GM23338 (cell line): ENCODE results near the gene SSU72. TPM values are rescaled to one million over a fixed set of nuclear protein-coding genes. Genes with fewer than 3 reads are reported as not detected.
A peak's percentile ranks its signal among the peaks of the same experiment; 100 is the strongest.

Source experiments
- ATAC-seq: fragments of 200-7000 bp; cut with Tn5 transposase; 3 replicates; pipeline ENCODE4 v1.9.1; 2020
- DNase-seq: peaks from one replicate; pipeline ENCODE4 v3.0.0-alpha.2; 2015; ENCODE audit warnings: low spot score
- H2AFZ ChIP-seq: fragments of 200-600 bp; sonication (generic); 2 replicates; pipeline ENCODE4 v1.8.0; 2016; ENCODE audit warnings: antibody characterized with exemption, mild to moderate bottlenecking, moderate library complexity
- H3F3A ChIP-seq: fragments of 200-600 bp; sonication (generic); replicated peaks from 2 replicates; pipeline ENCODE4 v1.8.0; 2017; ENCODE audit warnings: antibody characterized with exemption, mixed run types, low read depth
- H3K27ac ChIP-seq: fragments of 200-600 bp; sonication (generic); 2 replicates; pipeline ENCODE4 v1.6.1; 2016; ENCODE audit warnings: low read depth
- H3K27me3 ChIP-seq: fragments of 200-600 bp; sonication (generic); 2 replicates; pipeline ENCODE4 v1.8.0; 2016; ENCODE audit warnings: mild to moderate bottlenecking, mixed run types, moderate library complexity; ENCODE audit not compliant: insufficient read depth
- H3K36me3 ChIP-seq: fragments of 200-600 bp; sonication (generic); 2 replicates; pipeline ENCODE4 v1.8.0; 2016; ENCODE audit warnings: mild to moderate bottlenecking; ENCODE audit not compliant: insufficient read depth
- H3K4me1 ChIP-seq: fragments of 200-600 bp; sonication (generic); 2 replicates; pipeline ENCODE4 v1.8.0; 2016; ENCODE audit warnings: mild to moderate bottlenecking, moderate library complexity; ENCODE audit not compliant: insufficient read depth
- H3K4me2 ChIP-seq: fragments of 200-600 bp; sonication (generic); 2 replicates; pipeline ENCODE4 v1.7.1; 2017; ENCODE audit warnings: mixed run types
- H3K4me3 ChIP-seq: fragments of 200-600 bp; sonication (generic); 2 replicates; pipeline ENCODE4 v1.6.1; 2016; ENCODE audit warnings: mixed run types
- H3K79me2 ChIP-seq: fragments of 200-600 bp; sonication (generic); replicated peaks from 2 replicates; pipeline ENCODE4 v1.8.0; 2017; ENCODE audit warnings: mild to moderate bottlenecking; ENCODE audit not compliant: insufficient read depth
- H3K9me2 ChIP-seq: fragments of 200-600 bp; sonication (generic); 2 replicates; pipeline ENCODE4 v1.8.0; 2017; ENCODE audit not compliant: insufficient read depth
- H4K20me1 ChIP-seq: fragments of 200-600 bp; sonication (generic); replicated peaks from 2 replicates; pipeline ENCODE4 v1.8.0; 2017; ENCODE audit warnings: mild to moderate bottlenecking; ENCODE audit not compliant: insufficient read depth
- H3K27ac Mint-ChIP-seq: 2 replicates; pipeline ENCODE4 v1.8.0; 2020; ENCODE audit warnings: inconsistent platforms, mild to moderate bottlenecking, moderate library complexity, mixed read lengths
- H3K27me3 Mint-ChIP-seq: 3 replicates; pipeline ENCODE4 v1.8.0; 2022; ENCODE audit warnings: low read depth, mild to moderate bottlenecking, moderate library complexity, mixed read lengths, inconsistent platforms; ENCODE audit not compliant: insufficient read depth, poor library complexity
- H3K36me3 Mint-ChIP-seq: 3 replicates; pipeline ENCODE4 v1.8.0; 2021; ENCODE audit warnings: low read depth, mild to moderate bottlenecking, inconsistent platforms, moderate library complexity, mixed read lengths
- H3K4me1 Mint-ChIP-seq: 3 replicates; pipeline ENCODE4 v1.8.0; 2020; ENCODE audit warnings: mild to moderate bottlenecking, inconsistent platforms, mixed read lengths
- H3K4me3 Mint-ChIP-seq: 3 replicates; pipeline ENCODE4 v1.8.0; 2021; ENCODE audit warnings: moderate library complexity, mild to moderate bottlenecking, inconsistent platforms, mixed read lengths
- H3K9me3 Mint-ChIP-seq: 3 replicates; pipeline ENCODE4 v1.8.0; 2020; ENCODE audit warnings: moderate library complexity, mild to moderate bottlenecking, inconsistent platforms, mixed read lengths
- CREB1 ChIP-seq: fragments of 250-450 bp; sonication (Bioruptor Pico); IDR thresholded peaks from 2 replicates; pipeline ENCODE4 v1.5.0; 2020; ENCODE audit warnings: low read depth, mild to moderate bottlenecking, moderate library complexity
- ETS1 ChIP-seq: IDR thresholded peaks from 2 replicates; pipeline ENCODE4 v1.6.1; 2016; ENCODE audit warnings: antibody characterized with exemption
- EZH2 ChIP-seq: fragments of 200-600 bp; sonication (generic); IDR thresholded peaks from one replicate; pipeline ENCODE4 v1.8.0; 2017; ENCODE audit warnings: antibody characterized with exemption, mild to moderate bottlenecking, low read depth; ENCODE audit not compliant: unreplicated experiment
- JUNB ChIP-seq: IDR thresholded peaks from one replicate; pipeline ENCODE4 v1.6.1; 2016; ENCODE audit warnings: antibody characterized with exemption; ENCODE audit not compliant: unreplicated experiment
- NANOG ChIP-seq: IDR thresholded peaks from 2 replicates; pipeline ENCODE4 v1.6.1; 2016; ENCODE audit warnings: antibody characterized with exemption, borderline replicate concordance
- POLR2AphosphoS5 ChIP-seq: IDR thresholded peaks from 2 replicates; pipeline ENCODE4 v1.6.1; 2016; ENCODE audit warnings: antibody characterized with exemption, low read depth
- STAT1 ChIP-seq: IDR thresholded peaks from one replicate; pipeline ENCODE4 v1.6.1; 2016; ENCODE audit warnings: antibody characterized with exemption; ENCODE audit not compliant: unreplicated experiment
- ZNF114 ChIP-seq: fragments of 250-450 bp; sonication (Bioruptor Pico); IDR thresholded peaks from 2 replicates; pipeline ENCODE4 v1.5.0; 2020; ENCODE audit warnings: mild to moderate bottlenecking, moderate library complexity
- ZNF331 ChIP-seq: fragments of 250-450 bp; sonication (Bioruptor Pico); IDR thresholded peaks from 2 replicates; pipeline ENCODE4 v1.5.0; 2020; ENCODE audit warnings: low read depth, mild to moderate bottlenecking, moderate library complexity
- polyA plus RNA-seq: library from polyadenylated mRNA; unstranded; fragments of >200 nt; fragmentation: Nextera tagmentation; extraction: Ambion mirVana; gene quantifications from 2 replicates; pipeline ENCODE4 v1.2.1, GENCODE V29; 2016
- total RNA-seq: library from RNA; depleted of rRNA; stranded (reverse); fragments of >200 nt; shearing (Covaris generic); gene quantifications from 2 replicates; pipeline ENCODE4 v1.2.3, GENCODE V29; 2014
- TF ChIP-seq, protein P1 (sequence below), 2 experiments: fragments of 200-600 bp in 1 of 2; sonication (generic) in 1 of 2; conservative IDR thresholded peaks; 2 replicates each; pipeline versions ENCODE4 v1.5.1 to v1.6.1; 2016 to 2017; ENCODE audit warnings: antibody characterized with exemption in 2 of 2, low read depth in 2 of 2, mild to moderate bottlenecking in 2 of 2, moderate library complexity in 1 of 2
- TF ChIP-seq, protein P2 (sequence below): IDR thresholded peaks from one replicate; pipeline ENCODE4 v1.6.1; 2018; ENCODE audit warnings: antibody characterized with exemption; ENCODE audit not compliant: unreplicated experiment

SSU72 gene
- total and polyA plus RNA-seq, 2 experiments from 2014 or later: 148 to 248 TPM

DNA sequence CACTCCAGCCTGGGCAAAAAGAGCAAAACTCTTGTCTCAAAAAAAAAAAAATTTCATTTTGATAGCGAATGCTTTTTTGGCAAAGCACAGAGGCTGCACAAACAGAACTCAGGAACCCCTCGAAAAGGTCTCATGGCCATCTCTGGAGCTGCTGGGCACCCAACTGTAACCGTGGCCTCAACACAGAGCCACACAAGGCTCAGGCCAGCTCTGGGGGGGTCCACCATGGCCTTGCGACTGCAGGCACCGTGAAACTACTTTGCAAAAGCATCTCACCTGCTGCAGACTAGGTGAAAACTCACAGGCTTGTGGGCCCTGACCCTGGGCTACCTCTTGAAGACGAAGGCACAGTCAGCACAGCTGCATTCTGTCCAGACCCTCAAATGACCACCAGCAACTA lies 18.2 kb downstream of the SSU72 start (continued):
- TF ChIP-seq, protein P1, sequence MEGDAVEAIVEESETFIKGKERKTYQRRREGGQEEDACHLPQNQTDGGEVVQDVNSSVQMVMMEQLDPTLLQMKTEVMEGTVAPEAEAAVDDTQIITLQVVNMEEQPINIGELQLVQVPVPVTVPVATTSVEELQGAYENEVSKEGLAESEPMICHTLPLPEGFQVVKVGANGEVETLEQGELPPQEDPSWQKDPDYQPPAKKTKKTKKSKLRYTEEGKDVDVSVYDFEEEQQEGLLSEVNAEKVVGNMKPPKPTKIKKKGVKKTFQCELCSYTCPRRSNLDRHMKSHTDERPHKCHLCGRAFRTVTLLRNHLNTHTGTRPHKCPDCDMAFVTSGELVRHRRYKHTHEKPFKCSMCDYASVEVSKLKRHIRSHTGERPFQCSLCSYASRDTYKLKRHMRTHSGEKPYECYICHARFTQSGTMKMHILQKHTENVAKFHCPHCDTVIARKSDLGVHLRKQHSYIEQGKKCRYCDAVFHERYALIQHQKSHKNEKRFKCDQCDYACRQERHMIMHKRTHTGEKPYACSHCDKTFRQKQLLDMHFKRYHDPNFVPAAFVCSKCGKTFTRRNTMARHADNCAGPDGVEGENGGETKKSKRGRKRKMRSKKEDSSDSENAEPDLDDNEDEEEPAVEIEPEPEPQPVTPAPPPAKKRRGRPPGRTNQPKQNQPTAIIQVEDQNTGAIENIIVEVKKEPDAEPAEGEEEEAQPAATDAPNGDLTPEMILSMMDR (conservative IDR thresholded peaks at IDR 0.05; ENCODE audit: low read depth in 2 of 2): no peak
- TF ChIP-seq POLR2AphosphoS5 (no peak), STAT1 (no peak), JUNB (no peak), ZNF331 (CRISPR knock-in tag) (no peak), NANOG (no peak), ZNF114 (CRISPR knock-in tag) (no peak), CREB1 (CRISPR knock-in tag) (no peak), EZH2 (no peak), ETS1 (no peak)
- TF ChIP-seq, protein P2, sequence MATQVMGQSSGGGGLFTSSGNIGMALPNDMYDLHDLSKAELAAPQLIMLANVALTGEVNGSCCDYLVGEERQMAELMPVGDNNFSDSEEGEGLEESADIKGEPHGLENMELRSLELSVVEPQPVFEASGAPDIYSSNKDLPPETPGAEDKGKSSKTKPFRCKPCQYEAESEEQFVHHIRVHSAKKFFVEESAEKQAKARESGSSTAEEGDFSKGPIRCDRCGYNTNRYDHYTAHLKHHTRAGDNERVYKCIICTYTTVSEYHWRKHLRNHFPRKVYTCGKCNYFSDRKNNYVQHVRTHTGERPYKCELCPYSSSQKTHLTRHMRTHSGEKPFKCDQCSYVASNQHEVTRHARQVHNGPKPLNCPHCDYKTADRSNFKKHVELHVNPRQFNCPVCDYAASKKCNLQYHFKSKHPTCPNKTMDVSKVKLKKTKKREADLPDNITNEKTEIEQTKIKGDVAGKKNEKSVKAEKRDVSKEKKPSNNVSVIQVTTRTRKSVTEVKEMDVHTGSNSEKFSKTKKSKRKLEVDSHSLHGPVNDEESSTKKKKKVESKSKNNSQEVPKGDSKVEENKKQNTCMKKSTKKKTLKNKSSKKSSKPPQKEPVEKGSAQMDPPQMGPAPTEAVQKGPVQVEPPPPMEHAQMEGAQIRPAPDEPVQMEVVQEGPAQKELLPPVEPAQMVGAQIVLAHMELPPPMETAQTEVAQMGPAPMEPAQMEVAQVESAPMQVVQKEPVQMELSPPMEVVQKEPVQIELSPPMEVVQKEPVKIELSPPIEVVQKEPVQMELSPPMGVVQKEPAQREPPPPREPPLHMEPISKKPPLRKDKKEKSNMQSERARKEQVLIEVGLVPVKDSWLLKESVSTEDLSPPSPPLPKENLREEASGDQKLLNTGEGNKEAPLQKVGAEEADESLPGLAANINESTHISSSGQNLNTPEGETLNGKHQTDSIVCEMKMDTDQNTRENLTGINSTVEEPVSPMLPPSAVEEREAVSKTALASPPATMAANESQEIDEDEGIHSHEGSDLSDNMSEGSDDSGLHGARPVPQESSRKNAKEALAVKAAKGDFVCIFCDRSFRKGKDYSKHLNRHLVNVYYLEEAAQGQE: no peak

DNA sequence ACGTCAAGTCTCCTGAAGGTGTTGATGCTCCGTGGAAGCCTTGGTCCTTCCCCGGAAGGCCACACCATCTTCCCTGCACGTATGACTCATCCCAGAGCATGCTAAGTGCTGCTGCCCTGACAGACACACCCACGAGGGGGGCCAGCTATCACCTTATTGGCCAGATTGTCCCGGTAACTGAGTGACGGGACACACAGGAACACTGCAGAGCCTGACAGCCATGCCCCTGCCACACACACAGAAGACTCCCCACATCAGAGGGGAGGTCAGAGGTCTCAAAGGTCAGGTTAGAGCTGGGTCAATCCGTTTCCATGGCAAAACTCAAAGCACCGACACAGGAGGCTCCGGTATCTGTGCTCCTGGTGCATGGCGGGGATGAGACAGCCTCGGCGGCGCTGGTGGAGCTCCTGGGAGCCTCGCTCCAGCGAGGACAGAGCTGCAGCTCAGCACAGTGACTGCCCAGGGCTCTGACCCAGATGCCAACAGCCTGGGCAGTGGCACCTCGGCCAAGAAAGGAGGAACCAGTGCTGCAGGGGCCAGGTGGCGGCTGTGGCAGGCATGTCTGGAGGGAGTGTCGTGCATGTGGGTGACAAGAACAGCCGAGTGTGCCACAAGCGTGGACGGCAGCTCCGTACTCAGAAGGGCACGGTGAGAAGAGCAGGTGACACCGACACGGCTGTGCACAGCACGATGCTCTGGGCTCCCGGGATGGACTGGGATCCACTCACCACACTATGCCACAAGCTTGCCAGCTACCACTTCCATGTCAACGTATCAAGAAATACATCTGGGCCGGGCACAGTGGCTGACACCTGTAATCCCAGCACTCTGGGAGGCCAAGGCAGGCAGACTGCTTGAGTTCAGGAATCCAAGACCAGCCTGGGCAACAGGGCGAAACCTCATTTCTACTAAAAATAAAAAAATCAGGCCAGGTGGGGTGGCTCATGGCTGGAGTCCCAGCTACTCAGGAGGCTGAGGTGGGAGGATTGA lies 19.4 kb downstream of the SSU72 start:
- 0 out of 2 replicates have a peak, but pooled peaks cover 19% of the 10 kb centered on the region for H3F3A ChIP-seq
- no peak for DNase-seq
- H3K27me3 ChIP-seq: no peaks in the 10 kb centered on the region
- H3K4me1 ChIP-seq: no peaks in the 10 kb centered on the region
- H3K79me2 ChIP-seq: peaks cover 17% of the 10 kb centered on the region
- H3K4me2 ChIP-seq: no peak overlapping the region
- H3K9me2 ChIP-seq: no peaks in the 10 kb centered on the region
- no peak overlapping the region for H3K4me3 ChIP-seq
- TF ChIP-seq ZNF114 (CRISPR knock-in tag) (no peak), POLR2AphosphoS5 (peak; percentile 16; the same call in 1 of the 2 replicates)
- peaks cover 23% of the 10 kb centered on the region for H4K20me1 ChIP-seq
- H3K36me3 ChIP-seq: no peaks in the 10 kb centered on the region
- no peaks in the 10 kb centered on the region for H3K9me3 Mint-ChIP-seq
- no peak for ATAC-seq
- no peak overlapping the region for H3K27ac Mint-ChIP-seq
- no peak overlapping the region for H2AFZ ChIP-seq
- no peak overlapping the region for H3K27ac ChIP-seq
- no peak overlapping the region for H3K4me3 Mint-ChIP-seq
- peaks cover 15% of the 10 kb centered on the region for H3K27me3 Mint-ChIP-seq
- H3K36me3 Mint-ChIP-seq: 0 out of 3 replicates have a peak, but pooled peaks cover under 1% of the 10 kb centered on the region
- no peaks in the 10 kb centered on the region; the same call in 2 of the 3 replicates for H3K4me1 Mint-ChIP-seq
